Measurements from ENCODE around the gene CELF6. TPM values are rescaled to one million over a fixed set of nuclear protein-coding genes. Genes with fewer than 3 reads are reported as not detected.
A peak's percentile ranks its signal among the peaks of the same experiment; 100 is the strongest.
"Not testable (repeated sequence)": the region's sequence is repeated elsewhere in the genome, so short reads cannot be mapped to it uniquely, and the experiment has no call there.

Gene CELF6
- polyA plus RNA-seq, 6 donors from 2014 or later, result 0.20 to 0.21 TPM; not detected in 4

- H3K36me3 Mint-ChIP-seq, result no peaks in the 10 kb centered on the region
- no peaks in the 10 kb centered on the region for H3K27me3 Mint-ChIP-seq
- ATAC-seq (ENCODE audit: low read depth in 2 of 2) (no peak), DNase-seq (no peak)
- H3K9me3 Mint-ChIP-seq, result no peaks in the 10 kb centered on the region
- H3K4me1 Mint-ChIP-seq, result peaks cover 24 to 26% (median 25%) of the 10 kb centered on the region in 3 donors
- H3K4me3 Mint-ChIP-seq, result peak overlapping the region in 1 of 8 donors; percentile 65
- peak overlapping the region in 1 of 6 donors; percentile 2 for H3K27ac Mint-ChIP-seq
Observed at GRCh38 chr15:72276326-72276700, 43.6 kb downstream of the CELF6 start.

GRCh38 chr15:72275635-72276325 is 44.2 kb downstream of the CELF6 start:
- Mint-ChIP-seq H3K4me1 (peaks cover 28 to 31% (median 30%) of the 10 kb centered on the region in 3 donors), H3K27ac (peak overlapping the region in 2 of 6 donors; percentile 2 to 22), H3K4me3 (peak overlapping the region in 1 of 8 donors; percentile 65)
- not testable (repeated sequence) for H3K36me3 Mint-ChIP-seq; H3K9me3 Mint-ChIP-seq; H3K27me3 Mint-ChIP-seq; DNase-seq; ATAC-seq (ENCODE audit: low read depth in 2 of 2)

- H3K27me3 Mint-ChIP-seq, result no peaks in the 10 kb centered on the region
Observed at GRCh38 chr15:72272997-72273352, 47.0 kb downstream of the CELF6 start.

GRCh38 chr15:72272213-72272996 is 47.6 kb downstream of the CELF6 start, which contains the start of gene PARP6:
PARP6 (minus strand) TSS chr15:72272554; CDS start chr15:72267477, 5,077 bp downstream.
- Mint-ChIP-seq H3K27me3 (no peaks in the 10 kb centered on the region), H3K36me3 (peaks cover 0 to 1% of the 10 kb centered on the region in 2 donors), H3K27ac (peak within 1 kb of the TSS; percentile 90 to 97 (median 96)), H3K4me1 (peaks cover 36 to 44% (median 42%) of the 10 kb centered on the region in 3 donors), H3K9me3 (no peaks in the 10 kb centered on the region), H3K4me3 (peak within 1 kb of the TSS; percentile 86 to 96 (median 92))
- DNase-seq, result peak; percentile 98
- peak; percentile 92 to 94 for ATAC-seq (ENCODE audit: low read depth in 2 of 2)

More at GRCh38 chr15:72272997-72273352, 47.0 kb downstream of the CELF6 start:
- DNase-seq (no peak), ATAC-seq (ENCODE audit: low read depth in 2 of 2) (no peak)
- Mint-ChIP-seq H3K27ac (peak overlapping the region; percentile 85 to 96 (median 92)), H3K4me1 (peaks cover 36 to 44% (median 42%) of the 10 kb centered on the region in 3 donors), H3K36me3 (no peaks in the 10 kb centered on the region), H3K9me3 (no peaks in the 10 kb centered on the region), H3K4me3 (peak overlapping the region; percentile 86 to 94 (median 89))

GRCh38 chr15:72271895-72272212 is 48.1 kb downstream of the CELF6 start:
- no peaks in the 10 kb centered on the region for H3K9me3 Mint-ChIP-seq
- DNase-seq (no peak), ATAC-seq (ENCODE audit: low read depth in 2 of 2) (peak; percentile 7)
- peak overlapping the region; percentile 90 to 97 (median 96) for H3K27ac Mint-ChIP-seq
- H3K36me3 Mint-ChIP-seq, result peaks cover 0 to 7% of the 10 kb centered on the region in 2 donors
- H3K27me3 Mint-ChIP-seq, result no peaks in the 10 kb centered on the region
- H3K4me1 Mint-ChIP-seq, result peaks cover 36 to 44% (median 42%) of the 10 kb centered on the region in 3 donors
- peak overlapping the region; percentile 86 to 96 (median 92) for H3K4me3 Mint-ChIP-seq

GRCh38 chr15:72271221-72271620 is 48.7 kb downstream of the CELF6 start:
- Mint-ChIP-seq H3K27me3 (no peaks in the 10 kb centered on the region), H3K27ac (peak overlapping the region; percentile 90 to 97 (median 96)), H3K4me1 (peaks cover 36 to 44% (median 42%) of the 10 kb centered on the region in 3 donors), H3K36me3 (peaks cover 0 to 8% of the 10 kb centered on the region in 2 donors), H3K4me3 (peak overlapping the region; percentile 45 to 96 (median 91)), H3K9me3 (no peaks in the 10 kb centered on the region)
- ATAC-seq (ENCODE audit: low read depth in 2 of 2) (no peak), DNase-seq (no peak)

- Mint-ChIP-seq H3K36me3 (peaks cover 13 to 21% of the 10 kb centered on the region in 2 donors), H3K9me3 (no peaks in the 10 kb centered on the region), H3K4me1 (peaks cover 36 to 44% (median 42%) of the 10 kb centered on the region in 3 donors), H3K27me3 (no peaks in the 10 kb centered on the region), H3K27ac (no peak overlapping the region), H3K4me3 (peak overlapping the region in 2 of 8 donors; percentile 3 to 95)
- DNase-seq (no peak), ATAC-seq (ENCODE audit: low read depth in 2 of 2) (no peak)
Observed at GRCh38 chr15:72269739-72270138, 50.2 kb downstream of the CELF6 start.

- peaks cover 4 to 8% (median 5%) of the 10 kb centered on the region in 3 donors for H3K4me1 Mint-ChIP-seq
- no peak for ATAC-seq (ENCODE audit: low read depth in 2 of 2)
- no peak for DNase-seq
- H3K9me3 Mint-ChIP-seq, result no peaks in the 10 kb centered on the region
- no peak overlapping the region for H3K27ac Mint-ChIP-seq
- H3K4me3 Mint-ChIP-seq, result no peak overlapping the region
- H3K27me3 Mint-ChIP-seq, result no peaks in the 10 kb centered on the region
- peaks cover 51 to 63% of the 10 kb centered on the region in 2 donors for H3K36me3 Mint-ChIP-seq
Observed at GRCh38 chr15:72265031-72265430, 54.9 kb downstream of the CELF6 start.

GRCh38 chr15:72252663-72253299 is 67.2 kb downstream of the CELF6 start:
- ATAC-seq (ENCODE audit: low read depth in 2 of 2), result no peak
- peaks cover 34 to 57% of the 10 kb centered on the region in 2 donors for H3K36me3 Mint-ChIP-seq
- H3K27ac Mint-ChIP-seq, result no peak overlapping the region

GRCh38 chr15:72249142-72249810 is 70.7 kb downstream of the CELF6 start:
- DNase-seq (no peak), ATAC-seq (ENCODE audit: low read depth in 2 of 2) (no peak)
- no peaks in the 10 kb centered on the region for H3K27me3 Mint-ChIP-seq
- peaks cover 28 to 56% of the 10 kb centered on the region in 2 donors for H3K36me3 Mint-ChIP-seq
- H3K4me1 Mint-ChIP-seq, result peaks cover 1 to 18% (median 5%) of the 10 kb centered on the region in 3 donors
- H3K9me3 Mint-ChIP-seq, result no peaks in the 10 kb centered on the region
- H3K4me3 Mint-ChIP-seq, result peak overlapping the region in 1 of 8 donors; percentile 2
- H3K27ac Mint-ChIP-seq, result peak overlapping the region in 2 of 6 donors; percentile 3 to 30

More at GRCh38 chr15:72252663-72253299, 67.2 kb downstream of the CELF6 start:
- no peaks in the 10 kb centered on the region for H3K9me3 Mint-ChIP-seq
- H3K4me3 Mint-ChIP-seq, result no peak overlapping the region
- DNase-seq, result no peak
- peaks cover 0 to 13% (median 3%) of the 10 kb centered on the region in 3 donors for H3K4me1 Mint-ChIP-seq
- no peaks in the 10 kb centered on the region for H3K27me3 Mint-ChIP-seq

GRCh38 chr15:72248514-72248913 is 71.4 kb downstream of the CELF6 start:
- Mint-ChIP-seq H3K4me1 (peaks cover 0 to 25% (median 5%) of the 10 kb centered on the region in 3 donors), H3K27me3 (no peaks in the 10 kb centered on the region), H3K27ac (peak overlapping the region in 2 of 6 donors; percentile 16 to 44), H3K4me3 (no peak overlapping the region), H3K9me3 (no peaks in the 10 kb centered on the region), H3K36me3 (peaks cover 23 to 54% of the 10 kb centered on the region in 2 donors)
- DNase-seq, result no peak
- ATAC-seq (ENCODE audit: low read depth in 2 of 2), result no peak

GRCh38 chr15:72242775-72243370 is 77.1 kb downstream of the CELF6 start:
- Mint-ChIP-seq H3K9me3 (no peaks in the 10 kb centered on the region), H3K4me1 (peaks cover 0 to 12% (median 5%) of the 10 kb centered on the region in 3 donors), H3K36me3 (peaks cover 9 to 35% of the 10 kb centered on the region in 2 donors), H3K27me3 (no peaks in the 10 kb centered on the region), H3K27ac (peak overlapping the region in 2 of 6 donors; percentile 39 to 52), H3K4me3 (no peak overlapping the region)
- DNase-seq (no peak), ATAC-seq (ENCODE audit: low read depth in 2 of 2) (no peak)
